B cell (primary cell): Measurements from ENCODE around the gene OSCAR.

Source experiments
- EZH2 ChIP-seq: IDR thresholded peaks from 2 replicates; pipeline ENCODE4 v1.6.1; 2012; ENCODE audit warnings: borderline replicate concordance, low read depth, mild to moderate bottlenecking, moderate library complexity, low read length; ENCODE audit not compliant: insufficient read depth, poor library complexity, severe bottlenecking
- TF ChIP-seq, protein P1 (sequence below): fragments of 200-600 bp; IDR thresholded peaks from one replicate; pipeline ENCODE4 v1.8.0; 2022; ENCODE audit warnings: antibody characterized with exemption, mild to moderate bottlenecking

DNA sequence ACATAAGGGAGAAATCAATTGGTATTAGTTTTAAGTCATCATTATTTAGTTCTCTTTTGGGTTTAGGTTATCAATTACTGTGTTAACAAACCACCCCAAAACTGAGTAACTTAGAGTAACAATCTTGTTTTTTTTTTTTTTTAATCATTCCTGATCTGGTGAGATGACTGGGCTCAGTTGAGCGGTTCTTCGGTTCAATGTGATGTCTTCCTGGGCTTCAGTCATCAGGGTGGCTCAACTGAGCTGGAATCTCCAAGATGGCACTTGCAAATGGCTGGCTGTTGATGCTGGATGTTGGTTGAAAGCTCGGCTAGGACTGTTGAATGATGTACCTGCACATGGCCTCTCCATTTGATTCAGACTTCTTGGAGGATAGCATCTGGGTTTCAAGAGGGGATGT is 16.2 kb downstream of the OSCAR start:
- TF ChIP-seq, protein P1, sequence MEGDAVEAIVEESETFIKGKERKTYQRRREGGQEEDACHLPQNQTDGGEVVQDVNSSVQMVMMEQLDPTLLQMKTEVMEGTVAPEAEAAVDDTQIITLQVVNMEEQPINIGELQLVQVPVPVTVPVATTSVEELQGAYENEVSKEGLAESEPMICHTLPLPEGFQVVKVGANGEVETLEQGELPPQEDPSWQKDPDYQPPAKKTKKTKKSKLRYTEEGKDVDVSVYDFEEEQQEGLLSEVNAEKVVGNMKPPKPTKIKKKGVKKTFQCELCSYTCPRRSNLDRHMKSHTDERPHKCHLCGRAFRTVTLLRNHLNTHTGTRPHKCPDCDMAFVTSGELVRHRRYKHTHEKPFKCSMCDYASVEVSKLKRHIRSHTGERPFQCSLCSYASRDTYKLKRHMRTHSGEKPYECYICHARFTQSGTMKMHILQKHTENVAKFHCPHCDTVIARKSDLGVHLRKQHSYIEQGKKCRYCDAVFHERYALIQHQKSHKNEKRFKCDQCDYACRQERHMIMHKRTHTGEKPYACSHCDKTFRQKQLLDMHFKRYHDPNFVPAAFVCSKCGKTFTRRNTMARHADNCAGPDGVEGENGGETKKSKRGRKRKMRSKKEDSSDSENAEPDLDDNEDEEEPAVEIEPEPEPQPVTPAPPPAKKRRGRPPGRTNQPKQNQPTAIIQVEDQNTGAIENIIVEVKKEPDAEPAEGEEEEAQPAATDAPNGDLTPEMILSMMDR = no peak
- no peak for TF ChIP-seq EZH2
